ENCODE results near the gene LDLRAD4. TPM values are rescaled to one million over a fixed set of nuclear protein-coding genes. Genes with fewer than 3 reads are reported as not detected.
A peak's percentile ranks its signal among the peaks of the same experiment; 100 is the strongest.

The LDLRAD4 gene
- polyA plus RNA-seq, 4 donors: 2.7 to 17.6 (median 7.0) TPM

GRCh38 chr18:13217971-13218367 is 591 bp upstream of the LDLRAD4 start:
- peaks cover 0 to 24% (median 0%) of the 10 kb centered on the region in 3 donors for H3K27me3 ChIP-seq (ENCODE audit: control insufficient read depth in 3 of 3, insufficient read depth in 3 of 3, low read length in 3 of 3)
- H3K4me1 ChIP-seq (ENCODE audit: control insufficient read depth in 3 of 3, insufficient read depth in 2 of 3, low read depth in 1 of 3, low read length in 2 of 3): peaks cover 3 to 14% (median 10%) of the 10 kb centered on the region in 3 donors
- H3K36me3 ChIP-seq (ENCODE audit: control insufficient read depth in 3 of 3, insufficient read depth in 2 of 3, low read depth in 1 of 3, low read length in 3 of 3): no peaks in the 10 kb centered on the region
- H3K27ac ChIP-seq (ENCODE audit: low read depth in 1 of 3, low read length in 2 of 3): peak overlapping the region; percentile 17 to 73 (median 45)
- 0 to 1% (median 1%) methylated on average over 32 to 53 of the region's 53 CpGs for WGBS, 3 donors
- FAIRE-seq (no peak), DNase-seq (peak; percentile 14 to 50)
- H3K9me3 ChIP-seq (ENCODE audit: control insufficient read depth in 2 of 2, insufficient read depth in 1 of 2, low read depth in 1 of 2, low read length in 1 of 2): no peaks in the 10 kb centered on the region
- H3K4me3 ChIP-seq (ENCODE audit: low read depth in 1 of 3, low read length in 3 of 3): peak overlapping the region; percentile 52 to 91 (median 66)

- no peak for FAIRE-seq
- WGBS, 3 donors: 6 to 15% (median 9%) methylated on average over 15 of the region's 15 CpGs
- H3K4me1 ChIP-seq (ENCODE audit: control insufficient read depth in 3 of 3, insufficient read depth in 2 of 3, low read depth in 1 of 3, low read length in 2 of 3): peaks cover 10 to 15% (median 10%) of the 10 kb centered on the region in 3 donors
Observed at GRCh38 chr18:13218997-13219396, 437 bp downstream of the LDLRAD4 start.

GRCh38 chr18:13219593-13220159 is 1.1 kb downstream of the LDLRAD4 start:
- H3K4me1 ChIP-seq (ENCODE audit: control insufficient read depth in 3 of 3, insufficient read depth in 2 of 3, low read depth in 1 of 3, low read length in 2 of 3): peaks cover 10 to 15% (median 10%) of the 10 kb centered on the region in 3 donors
- H3K36me3 ChIP-seq (ENCODE audit: control insufficient read depth in 3 of 3, insufficient read depth in 2 of 3, low read depth in 1 of 3, low read length in 3 of 3): peaks cover 0 to 2% (median 0%) of the 10 kb centered on the region in 3 donors
- WGBS, 3 donors: 8 to 23% (median 19%) methylated on average over 4 of the region's 4 CpGs
- no peaks in the 10 kb centered on the region for H3K9me3 ChIP-seq (ENCODE audit: control insufficient read depth in 2 of 2, insufficient read depth in 1 of 2, low read depth in 1 of 2, low read length in 1 of 2)
- peaks cover 0 to 24% (median 0%) of the 10 kb centered on the region in 3 donors for H3K27me3 ChIP-seq (ENCODE audit: control insufficient read depth in 3 of 3, insufficient read depth in 3 of 3, low read length in 3 of 3)
- DNase-seq (peak in 1 of 2 donors; percentile 59), FAIRE-seq (no peak)
- H3K27ac ChIP-seq (ENCODE audit: low read depth in 1 of 3, low read length in 2 of 3): no peak overlapping the region
- H3K4me3 ChIP-seq (ENCODE audit: low read depth in 1 of 3, low read length in 3 of 3): peak overlapping the region in 2 of 3 donors; percentile 52 to 91

More at GRCh38 chr18:13218997-13219396, 437 bp downstream of the LDLRAD4 start:
- Histone ChIP-seq H3K27ac (ENCODE audit: low read depth in 1 of 3, low read length in 2 of 3) (peak overlapping the region in 1 of 3 donors; percentile 73), H3K36me3 (ENCODE audit: control insufficient read depth in 3 of 3, insufficient read depth in 2 of 3, low read depth in 1 of 3, low read length in 3 of 3) (peaks cover 0 to 2% (median 0%) of the 10 kb centered on the region in 3 donors), H3K9me3 (ENCODE audit: control insufficient read depth in 2 of 2, insufficient read depth in 1 of 2, low read depth in 1 of 2, low read length in 1 of 2) (no peaks in the 10 kb centered on the region), H3K4me3 (ENCODE audit: low read depth in 1 of 3, low read length in 3 of 3) (peak overlapping the region; percentile 52 to 91 (median 66)), H3K27me3 (ENCODE audit: control insufficient read depth in 3 of 3, insufficient read depth in 3 of 3, low read length in 3 of 3) (peaks cover 0 to 24% (median 0%) of the 10 kb centered on the region in 3 donors)
- peak in 1 of 2 donors; percentile 11 for DNase-seq

GRCh38 chr18:13220361-13220991 is 1.9 kb downstream of the LDLRAD4 start:
- WGBS, 3 donors: 12 to 41% (median 25%) methylated on average over 10 of the region's 10 CpGs
- H3K4me1 ChIP-seq (ENCODE audit: control insufficient read depth in 3 of 3, insufficient read depth in 2 of 3, low read depth in 1 of 3, low read length in 2 of 3): peaks cover 10 to 15% (median 10%) of the 10 kb centered on the region in 3 donors
- no peaks in the 10 kb centered on the region for H3K9me3 ChIP-seq (ENCODE audit: control insufficient read depth in 2 of 2, insufficient read depth in 1 of 2, low read depth in 1 of 2, low read length in 1 of 2)
- peak in 1 of 2 donors; percentile 86 for DNase-seq
- H3K4me3 ChIP-seq (ENCODE audit: low read depth in 1 of 3, low read length in 3 of 3): no peak overlapping the region
- peaks cover 0 to 24% (median 0%) of the 10 kb centered on the region in 3 donors for H3K27me3 ChIP-seq (ENCODE audit: control insufficient read depth in 3 of 3, insufficient read depth in 3 of 3, low read length in 3 of 3)
- H3K27ac ChIP-seq (ENCODE audit: low read depth in 1 of 3, low read length in 2 of 3): peak overlapping the region in 2 of 3 donors; percentile 27 to 61
- FAIRE-seq: no peak
- peaks cover 0 to 5% (median 0%) of the 10 kb centered on the region in 3 donors for H3K36me3 ChIP-seq (ENCODE audit: control insufficient read depth in 3 of 3, insufficient read depth in 2 of 3, low read depth in 1 of 3, low read length in 3 of 3)

- 14 to 25% (median 22%) methylated on average over 24 of the region's 24 CpGs for WGBS, 3 donors
- Histone ChIP-seq H3K9me3 (ENCODE audit: control insufficient read depth in 2 of 2, insufficient read depth in 1 of 2, low read depth in 1 of 2, low read length in 1 of 2) (no peaks in the 10 kb centered on the region), H3K27me3 (ENCODE audit: control insufficient read depth in 3 of 3, insufficient read depth in 3 of 3, low read length in 3 of 3) (peaks cover 0 to 19% (median 0%) of the 10 kb centered on the region in 3 donors), H3K4me3 (ENCODE audit: low read depth in 1 of 3, low read length in 3 of 3) (no peak overlapping the region), H3K36me3 (ENCODE audit: control insufficient read depth in 3 of 3, insufficient read depth in 2 of 3, low read depth in 1 of 3, low read length in 3 of 3) (peaks cover 0 to 5% (median 0%) of the 10 kb centered on the region in 3 donors), H3K27ac (ENCODE audit: low read depth in 1 of 3, low read length in 2 of 3) (peak overlapping the region; percentile 27 to 88 (median 37)), H3K4me1 (ENCODE audit: control insufficient read depth in 3 of 3, insufficient read depth in 2 of 3, low read depth in 1 of 3, low read length in 2 of 3) (peaks cover 8 to 10% (median 8%) of the 10 kb centered on the region in 3 donors)
- FAIRE-seq: no peak
- DNase-seq: peak; percentile 26 to 34
Observed at GRCh38 chr18:13221869-13222855, 3.6 kb downstream of the LDLRAD4 start.

- Histone ChIP-seq H3K4me1 (ENCODE audit: control insufficient read depth in 3 of 3, insufficient read depth in 2 of 3, low read depth in 1 of 3, low read length in 2 of 3) (peaks cover 8 to 10% (median 8%) of the 10 kb centered on the region in 3 donors), H3K4me3 (ENCODE audit: low read depth in 1 of 3, low read length in 3 of 3) (no peak overlapping the region), H3K27ac (ENCODE audit: low read depth in 1 of 3, low read length in 2 of 3) (peak overlapping the region; percentile 37 to 88 (median 72)), H3K36me3 (ENCODE audit: control insufficient read depth in 3 of 3, insufficient read depth in 2 of 3, low read depth in 1 of 3, low read length in 3 of 3) (peaks cover 0 to 5% (median 0%) of the 10 kb centered on the region in 3 donors), H3K27me3 (ENCODE audit: control insufficient read depth in 3 of 3, insufficient read depth in 3 of 3, low read length in 3 of 3) (peaks cover 0 to 19% (median 0%) of the 10 kb centered on the region in 3 donors), H3K9me3 (ENCODE audit: control insufficient read depth in 2 of 2, insufficient read depth in 1 of 2, low read depth in 1 of 2, low read length in 1 of 2) (no peaks in the 10 kb centered on the region)
- WGBS, 3 donors: 13 to 48% (median 35%) methylated on average over 4 of the region's 4 CpGs
- FAIRE-seq (no peak), DNase-seq (peak in 1 of 2 donors; percentile 98)
Observed at GRCh38 chr18:13222856-13223281, 4.3 kb downstream of the LDLRAD4 start.

GRCh38 chr18:13223311-13224143 is 5.0 kb downstream of the LDLRAD4 start:
- FAIRE-seq: no peak
- no peak overlapping the region for H3K4me3 ChIP-seq (ENCODE audit: low read depth in 1 of 3, low read length in 3 of 3)
- H3K27ac ChIP-seq (ENCODE audit: low read depth in 1 of 3, low read length in 2 of 3): peak overlapping the region in 2 of 3 donors; percentile 72 to 88
- peaks cover 0 to 5% (median 0%) of the 10 kb centered on the region in 3 donors for H3K36me3 ChIP-seq (ENCODE audit: control insufficient read depth in 3 of 3, insufficient read depth in 2 of 3, low read depth in 1 of 3, low read length in 3 of 3)
- 24 to 52% (median 32%) methylated on average over 13 of the region's 13 CpGs for WGBS, 3 donors
- H3K27me3 ChIP-seq (ENCODE audit: control insufficient read depth in 3 of 3, insufficient read depth in 3 of 3, low read length in 3 of 3): peaks cover 0 to 19% (median 0%) of the 10 kb centered on the region in 3 donors
- no peaks in the 10 kb centered on the region for H3K9me3 ChIP-seq (ENCODE audit: control insufficient read depth in 2 of 2, insufficient read depth in 1 of 2, low read depth in 1 of 2, low read length in 1 of 2)
- H3K4me1 ChIP-seq (ENCODE audit: control insufficient read depth in 3 of 3, insufficient read depth in 2 of 3, low read depth in 1 of 3, low read length in 2 of 3): peaks cover 8 to 10% (median 8%) of the 10 kb centered on the region in 3 donors
- peak in 1 of 2 donors; percentile 62 for DNase-seq

Measured in small intestine (tissue), 7 donors.